GM19099 (cell line): ENCODE measurements around the gene LRSAM1.

Experiments
- POLR2A ChIP-seq: IDR thresholded peaks from 3 replicates; pipeline ENCODE4 v1.6.1; 2011; ENCODE audit warnings: low read depth; ENCODE audit not compliant: insufficient read length; ENCODE audit errors: extremely low read depth

The LRSAM1 gene

GRCh38 chr9:127473932-127474331 lies 22.6 kb downstream of the LRSAM1 start:
- no peak for TF ChIP-seq POLR2A

DNA sequence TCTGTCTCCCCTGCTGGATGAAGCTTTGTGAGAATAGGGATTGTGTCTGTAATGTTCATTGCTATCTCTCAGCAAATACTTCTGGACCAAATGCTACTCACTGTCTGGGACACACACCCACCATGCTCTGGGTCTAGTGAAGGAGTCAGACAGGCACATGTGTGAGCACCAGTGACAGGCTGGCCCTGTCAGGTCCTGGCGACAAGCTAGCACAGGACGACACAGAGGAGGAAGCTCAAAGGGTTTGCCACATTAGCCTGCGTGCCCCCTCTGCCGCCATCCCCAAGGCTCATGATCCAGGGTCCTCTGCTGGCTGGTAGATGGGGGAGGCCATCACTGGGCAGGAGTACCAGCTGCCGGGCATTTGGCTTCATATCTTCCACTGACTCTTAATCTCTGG lies 23.3 kb downstream of the LRSAM1 start:
- TF ChIP-seq POLR2A, result no peak

DNA sequence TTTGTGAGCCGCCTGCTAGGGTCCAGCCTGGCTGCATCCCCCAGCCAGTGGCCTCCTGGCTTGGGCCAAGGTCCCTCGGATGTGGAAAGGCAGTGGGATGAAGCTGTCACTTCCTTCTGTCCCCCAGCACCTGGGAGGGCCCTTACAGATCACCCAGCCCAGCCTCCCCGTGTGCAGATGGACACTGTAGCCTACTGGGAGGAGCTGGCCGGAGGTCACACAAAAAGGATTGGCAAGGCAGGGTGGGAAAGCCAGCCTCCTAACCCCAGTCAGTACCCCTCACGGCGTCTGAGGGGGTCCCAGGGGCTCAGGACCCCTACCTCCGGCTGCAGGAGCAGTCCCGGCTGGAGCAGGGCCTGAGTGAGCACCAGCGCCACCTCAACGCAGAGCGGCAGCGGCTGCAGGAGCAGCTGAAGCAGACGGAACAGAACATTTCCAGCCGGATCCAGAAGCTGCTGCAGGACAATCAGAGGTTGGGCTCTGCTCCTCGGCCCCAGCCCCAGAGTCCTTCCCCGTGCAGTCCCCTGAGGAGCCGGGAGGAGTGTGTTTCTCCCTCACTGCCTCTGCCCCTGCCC lies 28.3 kb downstream of the LRSAM1 start:
- TF ChIP-seq POLR2A, result no peak

GRCh38 chr9:127482662-127483061 lies 31.4 kb downstream of the LRSAM1 start:
- no peak for TF ChIP-seq POLR2A

DNA sequence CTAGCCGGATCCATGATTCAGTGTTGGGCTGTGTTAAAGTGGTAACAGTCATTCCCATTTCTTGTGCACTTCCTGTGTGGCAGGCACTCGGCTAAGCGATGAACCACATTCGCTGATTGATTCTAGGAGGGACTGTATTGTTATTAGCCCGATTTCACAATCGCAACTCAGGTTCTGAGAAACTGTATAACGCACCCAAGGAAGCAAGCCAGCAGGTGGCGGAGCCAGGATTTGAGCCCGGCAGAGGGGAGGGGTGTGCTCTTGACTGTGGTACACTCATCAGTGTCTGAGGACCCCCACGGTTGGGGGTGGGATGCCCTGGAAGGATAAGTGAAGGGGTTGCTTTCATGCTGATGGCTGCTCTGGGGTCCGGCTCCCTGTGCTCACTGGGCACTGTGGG lies 34.7 kb downstream of the LRSAM1 start:
- no peak for TF ChIP-seq POLR2A

DNA sequence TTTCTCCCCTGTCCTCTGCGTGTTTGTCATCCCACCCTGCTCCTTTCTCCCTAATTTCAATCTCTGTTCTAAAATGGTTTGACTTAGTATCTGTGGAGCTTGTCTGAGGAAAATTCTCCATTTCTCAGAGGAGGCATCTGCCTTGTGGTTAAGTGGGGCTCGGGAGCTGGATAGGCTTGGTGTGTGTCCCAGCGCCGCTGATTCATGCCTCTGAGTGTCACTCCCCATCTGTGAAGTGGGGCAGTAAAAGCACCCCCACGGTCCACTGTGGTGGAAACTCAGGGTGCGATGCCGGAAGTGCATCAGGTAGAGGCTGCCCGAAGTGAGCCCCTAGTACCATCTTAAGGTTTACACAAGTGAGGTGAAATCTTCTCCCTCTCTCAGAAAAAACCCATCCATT lies 37.6 kb downstream of the LRSAM1 start:
- TF ChIP-seq POLR2A, result no peak

- no peak for TF ChIP-seq POLR2A
Observed at GRCh38 chr9:127489471-127490115, 38.3 kb downstream of the LRSAM1 start.

DNA sequence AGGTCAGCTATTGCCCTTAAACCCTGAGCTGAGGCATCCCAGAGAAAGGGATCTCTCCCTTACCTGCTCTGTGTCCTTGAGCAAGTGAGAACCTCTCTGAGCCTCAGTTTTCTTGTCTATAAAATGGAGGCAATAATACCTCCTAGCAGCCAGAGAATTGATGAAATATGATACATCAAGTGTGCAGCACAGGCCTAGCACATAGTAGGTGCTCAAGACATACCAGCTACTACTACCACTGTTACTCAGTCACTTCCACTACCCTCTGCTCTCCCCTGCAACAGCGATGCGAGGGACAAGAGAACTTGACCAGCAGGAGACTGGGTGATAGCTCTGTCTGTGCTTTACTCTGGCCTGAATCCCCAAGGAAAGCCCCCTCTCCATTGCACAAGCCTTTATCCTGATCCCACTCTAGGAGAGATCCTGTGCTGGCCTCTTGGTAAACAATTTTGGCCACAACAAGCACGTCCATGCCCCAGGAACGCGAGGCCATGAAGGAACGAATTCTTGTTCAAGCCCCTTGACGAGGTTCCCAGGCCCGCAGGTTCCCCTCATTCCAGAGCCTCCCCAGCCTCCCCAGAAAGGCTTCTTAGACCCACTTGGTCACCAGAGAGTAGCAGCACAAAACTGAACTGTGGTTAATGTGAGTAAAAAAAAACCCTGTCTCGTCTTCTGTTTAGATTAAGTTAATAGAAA lies 39.4 kb downstream of the LRSAM1 start:
- no peak for TF ChIP-seq POLR2A

- TF ChIP-seq POLR2A, result no peak
Observed at GRCh38 chr9:127491516-127491915, 40.2 kb downstream of the LRSAM1 start.

DNA sequence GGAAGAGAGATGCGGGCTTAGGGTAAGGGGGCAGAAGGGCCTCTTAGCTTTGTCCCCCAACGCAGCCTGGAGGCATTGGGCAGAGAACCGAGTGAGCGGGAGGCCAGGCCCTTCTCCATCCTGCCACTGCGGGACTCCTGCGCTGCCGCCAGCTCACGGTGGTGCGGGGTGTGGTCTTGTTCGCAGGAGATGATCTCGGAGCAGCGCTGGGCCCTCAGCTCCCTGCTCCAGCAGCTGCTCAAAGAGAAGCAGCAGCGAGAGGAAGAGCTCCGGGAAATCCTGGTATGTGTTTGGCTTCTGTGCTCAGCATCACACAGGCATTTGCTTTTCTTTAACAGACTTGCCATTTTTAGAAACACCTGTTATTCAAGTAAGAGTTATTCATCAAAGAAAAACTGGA lies 41.3 kb downstream of the LRSAM1 start:
- no peak for TF ChIP-seq POLR2A

DNA sequence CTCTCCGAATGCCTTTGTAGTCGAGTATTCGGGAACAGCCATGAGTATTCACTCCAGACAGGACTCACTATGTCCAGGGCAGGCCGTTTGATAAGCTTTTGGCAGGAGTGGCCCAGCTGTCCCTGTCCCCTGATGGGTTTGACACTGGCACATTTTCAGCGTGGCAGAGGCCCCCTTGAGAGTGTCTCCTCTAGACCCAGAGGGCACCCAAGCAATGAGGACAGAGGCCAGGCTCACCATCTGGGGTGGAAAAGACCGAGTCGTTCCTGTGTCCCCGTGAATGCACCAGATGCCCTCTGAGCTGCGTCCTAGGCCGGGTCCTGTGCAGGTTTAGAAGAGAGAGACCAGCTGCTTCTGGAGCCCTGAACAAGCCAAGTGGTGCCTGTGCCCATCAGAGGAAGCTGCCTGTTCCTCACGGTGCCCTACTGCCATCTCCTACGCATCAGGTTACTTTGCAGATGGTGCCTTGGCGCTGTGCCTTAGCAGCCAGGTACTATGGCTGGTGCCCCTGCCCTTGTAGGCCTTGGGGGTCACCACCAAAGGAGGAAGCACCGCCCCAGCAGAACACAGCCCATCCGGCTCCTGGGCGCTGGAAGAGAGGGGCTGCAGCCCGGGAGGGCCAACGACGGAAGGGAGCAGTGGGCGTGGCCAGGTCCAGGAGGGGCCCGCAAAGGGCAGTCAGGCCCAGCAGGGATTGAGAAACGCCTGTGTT lies 42.4 kb downstream of the LRSAM1 start:
- no peak for TF ChIP-seq POLR2A

GRCh38 chr9:127494304-127494702 lies 43.0 kb downstream of the LRSAM1 start:
- no peak for TF ChIP-seq POLR2A

- no peak for TF ChIP-seq POLR2A
Observed at GRCh38 chr9:127495884-127496555, 44.7 kb downstream of the LRSAM1 start.

DNA sequence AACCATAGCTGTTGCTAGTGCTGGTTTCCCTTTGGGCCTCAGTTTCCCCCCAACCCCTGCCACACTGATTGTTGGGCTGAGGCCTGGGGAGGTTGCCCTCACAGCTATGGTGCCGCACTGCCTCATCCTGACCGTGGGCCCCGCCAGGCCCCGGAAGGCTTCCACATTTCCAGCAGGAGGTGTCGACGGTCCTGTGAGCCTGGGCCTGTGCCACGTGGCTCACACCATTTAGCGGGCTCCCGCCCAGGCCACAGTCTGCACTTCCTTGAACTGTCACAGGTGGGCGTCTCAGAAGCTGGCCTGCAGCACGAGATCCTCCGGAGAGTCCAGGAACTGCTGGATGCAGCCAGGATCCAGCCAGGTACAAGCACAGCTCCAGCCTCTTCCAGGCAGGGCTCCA lies 45.7 kb downstream of the LRSAM1 start:
- no peak for TF ChIP-seq POLR2A

DNA sequence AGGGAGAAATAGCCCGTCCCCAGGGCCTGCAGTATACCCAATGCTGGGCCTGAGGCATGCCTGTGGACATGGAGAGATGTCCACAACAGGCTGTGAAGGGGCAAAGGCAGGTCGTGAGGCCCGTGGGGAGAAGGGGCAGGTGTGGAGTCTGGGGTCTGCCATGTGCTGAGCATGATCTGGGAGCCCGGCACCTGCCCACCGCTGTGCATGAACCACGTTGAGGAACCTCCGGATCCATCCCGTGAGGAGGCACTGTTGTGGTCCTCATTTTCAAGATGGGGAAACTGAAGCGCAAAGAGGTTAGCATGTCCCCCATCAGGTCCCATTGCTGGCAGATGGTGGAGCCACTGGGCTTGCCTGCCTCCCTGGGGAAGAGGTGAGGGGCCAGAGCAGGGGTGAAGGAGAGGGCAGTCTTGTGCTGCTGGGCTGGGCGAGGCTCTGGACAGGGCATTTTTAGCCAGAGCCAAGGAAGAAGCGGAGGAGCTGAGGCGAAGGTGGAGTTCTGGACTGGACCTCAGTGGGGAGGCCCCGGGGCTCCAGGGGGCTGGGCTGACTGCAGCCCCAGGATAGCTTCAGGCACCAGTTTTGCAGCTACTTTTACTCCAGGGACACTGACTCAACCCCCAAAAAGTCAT lies 46.5 kb downstream of the LRSAM1 start:
- TF ChIP-seq POLR2A, result no peak
